ENCODE measurements around the gene ARHGAP15. TPM values are rescaled to one million over a fixed set of nuclear protein-coding genes. Genes with fewer than 3 reads are reported as not detected.

ARHGAP15 gene
- total RNA-seq, 1 donor from 2014 or later, result not detected

DNA sequence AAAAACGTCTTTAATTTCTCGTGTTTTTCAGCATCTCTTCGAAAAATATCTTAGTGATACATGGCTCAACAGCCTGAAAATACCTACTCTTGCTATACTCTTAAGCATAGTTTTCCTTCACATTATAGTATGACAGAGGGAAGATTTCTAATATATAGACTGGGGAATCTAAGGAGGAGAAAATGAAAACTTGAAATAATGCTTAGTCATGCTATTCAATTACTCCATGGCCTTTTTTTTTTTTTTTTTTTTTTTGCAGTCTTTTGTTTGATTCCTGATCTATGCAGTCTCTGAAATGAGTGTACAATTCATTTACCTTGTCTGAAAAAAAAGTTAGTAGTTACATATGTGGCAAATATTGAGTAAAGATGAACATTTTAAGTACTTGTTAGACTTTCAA lies 337.8 kb downstream of the ARHGAP15 start:
- no peak for DNase-seq (ENCODE audit: low read depth)
- H3K4me3 ChIP-seq (ENCODE audit: low read depth, low read length), result no peak overlapping the region
- TF ChIP-seq CTCF (conservative IDR thresholded peaks at IDR 0.05; ENCODE audit: low read depth, low read length), result no peak

GRCh38 chr2:143468341-143468888 lies 339.2 kb downstream of the ARHGAP15 start:
- no peak for DNase-seq (ENCODE audit: low read depth)
- TF ChIP-seq CTCF (conservative IDR thresholded peaks at IDR 0.05; ENCODE audit: low read depth, low read length), result no peak

DNA sequence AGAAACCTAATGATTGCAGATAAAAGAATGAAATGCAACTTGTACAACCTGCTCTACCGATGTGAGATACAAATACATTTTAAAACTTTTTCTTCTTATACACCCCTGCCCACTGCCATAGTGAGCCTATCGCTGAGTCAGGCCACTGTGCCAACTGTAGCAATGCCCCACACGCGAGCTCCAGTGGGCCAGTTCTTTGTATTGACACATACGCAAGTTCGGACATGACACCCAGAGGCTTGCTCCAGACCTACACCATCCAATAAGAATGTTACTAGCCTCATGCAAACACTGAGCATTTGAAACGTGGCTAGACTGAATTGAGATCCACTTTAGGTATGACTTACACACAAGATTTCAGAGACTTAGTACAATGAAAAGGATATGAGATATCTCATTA lies 340.1 kb downstream of the ARHGAP15 start:
- TF ChIP-seq CTCF (conservative IDR thresholded peaks at IDR 0.05; ENCODE audit: low read depth, low read length), result no peak
- no peak for DNase-seq (ENCODE audit: low read depth)
- no peak overlapping the region for H3K4me3 ChIP-seq (ENCODE audit: low read depth, low read length)

More at GRCh38 chr2:143468341-143468888, 339.2 kb downstream of the ARHGAP15 start:
- no peak overlapping the region for H3K4me3 ChIP-seq (ENCODE audit: low read depth, low read length)

DNA sequence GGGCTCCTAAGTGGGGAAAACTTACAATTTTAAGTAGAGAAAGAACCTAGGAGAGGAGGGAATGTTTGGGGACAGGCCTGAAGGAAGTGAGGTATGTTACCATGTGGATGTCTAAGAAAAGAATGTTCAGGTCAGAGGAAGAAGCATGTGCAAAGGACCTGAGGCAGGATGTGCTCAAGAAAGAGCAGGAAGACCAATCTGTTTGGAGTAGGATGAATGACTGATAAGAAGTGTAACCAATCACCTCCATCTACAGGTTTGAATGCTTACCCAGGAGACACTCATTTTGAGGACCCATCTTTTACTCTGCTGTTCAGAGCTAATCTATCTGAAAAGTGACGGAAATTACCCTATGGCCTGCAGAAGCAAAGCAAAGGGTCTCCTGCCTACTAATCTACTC lies 342.3 kb downstream of the ARHGAP15 start:
- no peak for DNase-seq (ENCODE audit: low read depth)
- TF ChIP-seq CTCF (conservative IDR thresholded peaks at IDR 0.05; ENCODE audit: low read depth, low read length), result no peak

DNA sequence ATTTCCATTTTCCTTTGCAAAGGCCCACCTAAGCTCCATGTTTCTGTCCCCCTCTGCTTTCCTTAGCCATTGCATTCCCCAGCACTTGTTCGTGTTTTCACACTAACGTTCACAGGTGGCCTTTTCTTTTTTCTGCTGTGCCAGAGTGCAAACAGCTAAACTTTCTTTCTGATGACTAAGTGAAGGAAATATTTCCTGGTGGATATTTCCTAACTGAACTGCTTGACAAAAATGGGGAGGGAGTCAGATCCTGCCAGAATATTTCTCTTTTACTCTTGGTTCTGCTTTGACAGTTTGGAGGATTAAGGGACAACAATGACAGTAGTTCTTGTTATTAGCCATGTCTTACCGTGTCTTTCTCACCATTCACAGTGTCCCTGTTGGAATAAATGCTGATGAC lies 344.0 kb downstream of the ARHGAP15 start:
- H3K4me3 ChIP-seq (ENCODE audit: low read depth, low read length), result no peak overlapping the region
- no peak for TF ChIP-seq CTCF (conservative IDR thresholded peaks at IDR 0.05; ENCODE audit: low read depth, low read length)
- no peak for DNase-seq (ENCODE audit: low read depth)

More for the DNA sequence above, 342.3 kb downstream of the ARHGAP15 start:
- no peak overlapping the region for H3K4me3 ChIP-seq (ENCODE audit: low read depth, low read length)

DNA sequence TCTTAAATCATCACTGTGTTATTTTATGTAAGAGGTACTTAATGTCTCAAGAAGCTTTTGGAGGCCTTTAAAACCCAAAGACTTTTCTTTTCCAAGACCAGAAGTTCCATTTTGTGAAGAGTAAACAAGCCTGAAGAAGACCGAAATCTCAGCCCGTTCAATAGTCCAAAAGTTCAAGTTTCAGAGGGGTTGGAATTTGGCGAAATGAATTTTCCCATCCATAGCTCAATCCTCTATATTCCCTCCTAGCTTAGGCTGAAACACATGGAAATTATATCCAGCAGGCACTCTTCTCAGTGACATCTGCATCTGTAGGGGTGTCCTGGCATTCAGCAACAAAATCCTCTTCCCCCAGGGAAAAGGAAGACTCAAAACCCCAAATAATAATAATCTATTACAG lies 344.6 kb downstream of the ARHGAP15 start:
- DNase-seq (ENCODE audit: low read depth), result no peak
- TF ChIP-seq CTCF (conservative IDR thresholded peaks at IDR 0.05; ENCODE audit: low read depth, low read length), result no peak
- H3K4me3 ChIP-seq (ENCODE audit: low read depth, low read length), result no peak overlapping the region

DNA sequence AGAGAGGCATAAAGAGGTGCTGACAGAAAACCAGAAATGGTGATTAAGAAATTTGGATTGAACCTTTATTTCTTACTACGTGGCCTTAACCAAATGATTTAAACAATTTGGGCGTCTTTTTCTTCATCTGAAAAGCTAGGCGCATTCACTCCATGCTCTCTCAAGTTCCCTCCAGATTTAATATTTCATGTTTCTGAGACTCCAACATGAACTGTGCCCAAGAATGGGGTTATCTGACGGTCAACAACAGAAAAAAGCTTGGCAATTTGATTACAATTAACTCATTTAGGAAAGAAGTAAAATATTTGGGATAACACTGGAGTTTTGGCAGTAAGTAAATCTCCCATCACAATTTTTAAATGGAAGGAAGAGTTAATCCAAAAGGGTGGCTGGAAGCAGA lies 345.4 kb downstream of the ARHGAP15 start:
- TF ChIP-seq CTCF (conservative IDR thresholded peaks at IDR 0.05; ENCODE audit: low read depth, low read length), result no peak
- H3K4me3 ChIP-seq (ENCODE audit: low read depth, low read length), result no peak overlapping the region
- no peak for DNase-seq (ENCODE audit: low read depth)
